Measurements from ENCODE around the gene DUSP22.

- TF ChIP-seq CTCF (conservative IDR thresholded peaks at IDR 0.05) (no peak), ZFX (IDR thresholded peaks at IDR 0.05) (no peak)
Measured at GRCh38 chr6:400815-401214, 108.5 kb downstream of the DUSP22 start.
